Fibroblast of pulmonary artery (primary cell): ENCODE results near the gene AIFM3.

Experiments used
- DNase-seq: peaks from one replicate; pipeline ENCODE4 v3.0.0-alpha.2; 2010; ENCODE audit warnings: low read depth
- H3K4me3 ChIP-seq: replicated peaks from 2 replicates; pipeline ENCODE4 v1.5.1; 2011; ENCODE audit warnings: low read depth, mild to moderate bottlenecking, control low read depth, low read length, moderate library complexity
- CTCF ChIP-seq: IDR thresholded peaks from 2 replicates; pipeline ENCODE4 v1.5.1; 2011; ENCODE audit warnings: mild to moderate bottlenecking, control low read depth, low read length, inconsistent platforms; ENCODE audit errors: missing control alignments

AIFM3 gene

GRCh38 chr22:20944042-20944441, 23.0 kb upstream of the AIFM3 start:
- no peak for DNase-seq
- H3K4me3 ChIP-seq = no peak overlapping the region
- no peak for TF ChIP-seq CTCF

GRCh38 chr22:20945578-20945934, 21.5 kb upstream of the AIFM3 start:
- TF ChIP-seq CTCF = no peak
- no peak for DNase-seq
- H3K4me3 ChIP-seq = no peak overlapping the region

GRCh38 chr22:20946080-20946986, 20.7 kb upstream of the AIFM3 start:
- H3K4me3 ChIP-seq = no peak overlapping the region
- DNase-seq = peak; percentile 52
- no peak for TF ChIP-seq CTCF

GRCh38 chr22:20946991-20947390, 20.1 kb upstream of the AIFM3 start:
- DNase-seq = no peak
- no peak for TF ChIP-seq CTCF
- H3K4me3 ChIP-seq = no peak overlapping the region

- TF ChIP-seq CTCF = no peak
- H3K4me3 ChIP-seq = no peak overlapping the region
- DNase-seq = no peak
Observed at GRCh38 chr22:20948450-20948849, 18.6 kb upstream of the AIFM3 start.

- DNase-seq = no peak
Observed at GRCh38 chr22:20948989-20949388, 18.1 kb upstream of the AIFM3 start.

More at GRCh38 chr22:20948989-20949388, 18.1 kb upstream of the AIFM3 start:
- no peak for TF ChIP-seq CTCF
- H3K4me3 ChIP-seq = no peak overlapping the region
